PC-3 (cell line): Measurements from ENCODE around the gene ADAMTS9. TPM values are rescaled to one million over a fixed set of nuclear protein-coding genes. Genes with fewer than 3 reads are reported as not detected.

Experiments
- ATAC-seq: fragments of 200-7000 bp; cut with Tn5 transposase; 2 replicates; pipeline ENCODE4 v1.9.1; 2020; ENCODE audit warnings: mild to moderate bottlenecking, moderate library complexity
- BruUV-seq: library from RNA; stranded (reverse); fragments of 400-500 nt; replicated peaks from 2 replicates; lab custom pipeline; 2021; lab: Mats Ljungman, UMichigan
- CTCF ChIA-PET: fragments of 300-600 bp; sonication (Branson Sonifier 250); formaldehyde crosslinking; loops from one replicate; lab custom pipeline; 2022; ENCODE audit warnings: antibody characterized with exemption; lab: Charles Lee
- POLR2A ChIA-PET: fragments of 300-600 bp; sonication (Branson Sonifier 250); formaldehyde crosslinking; loops from one replicate; lab custom pipeline; 2022; ENCODE audit warnings: antibody characterized with exemption; ENCODE audit not compliant: unreplicated experiment; lab: Charles Lee
- DNase-seq: peaks from one replicate; pipeline ENCODE4 v3.0.0-alpha.2; 2015
- H2AFZ ChIP-seq: fragments of 300-600 bp; sonication (generic); 2 replicates; pipeline ENCODE4 v1.6.0; 2016; ENCODE audit warnings: antibody characterized with exemption, low read length
- H3F3A ChIP-seq: fragments of 300-600 bp; sonication (generic); one replicate; pipeline ENCODE4 v1.6.0; 2017; ENCODE audit warnings: antibody characterized with exemption, low read length, control low read depth, mild to moderate bottlenecking; ENCODE audit not compliant: unreplicated experiment
- H3K27ac ChIP-seq: fragments of 300-600 bp; sonication (generic); 2 replicates; pipeline ENCODE4 v1.5.1; 2016; ENCODE audit warnings: mild to moderate bottlenecking, low read length
- H3K27me3 ChIP-seq: fragments of 300-600 bp; sonication (generic); 2 replicates; pipeline ENCODE4 v1.6.1; 2016; ENCODE audit warnings: low read length, mixed read lengths
- H3K36me3 ChIP-seq: fragments of 300-600 bp; sonication (generic); 2 replicates; pipeline ENCODE4 v1.6.1; 2016; ENCODE audit warnings: low read depth, mixed run types, low read length, mixed read lengths
- H3K4me1 ChIP-seq: fragments of 300-600 bp; sonication (generic); 2 replicates; pipeline ENCODE4 v1.5.1; 2016; ENCODE audit warnings: low read length; ENCODE audit not compliant: insufficient read depth
- H3K4me2 ChIP-seq: fragments of 300-600 bp; sonication (generic); 2 replicates; pipeline ENCODE4 v1.6.0; 2016; ENCODE audit warnings: low read length
- H3K4me3 ChIP-seq: fragments of 300-600 bp; sonication (generic); 2 replicates; pipeline ENCODE4 v1.5.1; 2016; ENCODE audit warnings: mild to moderate bottlenecking, low read length, mixed read lengths
- H3K79me2 ChIP-seq: fragments of 300-600 bp; sonication (generic); 2 replicates; pipeline ENCODE4 v1.6.1; 2017; ENCODE audit warnings: low read length, mixed read lengths
- H3K9ac ChIP-seq: fragments of 300-600 bp; sonication (generic); 2 replicates; pipeline ENCODE4 v1.6.0; 2016; ENCODE audit warnings: mild to moderate bottlenecking, low read length
- H3K9me2 ChIP-seq: fragments of 300-600 bp; sonication (generic); replicated peaks from 2 replicates; pipeline ENCODE4 v1.6.1; 2016; ENCODE audit warnings: mixed run types, low read length, mixed read lengths
- H3K9me3 ChIP-seq: fragments of 300-600 bp; sonication (generic); 2 replicates; pipeline ENCODE4 v1.6.1; 2016; ENCODE audit warnings: low read length, mixed read lengths
- H4K20me1 ChIP-seq: fragments of 300-600 bp; sonication (generic); 2 replicates; pipeline ENCODE4 v1.6.1; 2016; ENCODE audit warnings: low read length, mixed read lengths
- EZH2 ChIP-seq: fragments of 300-600 bp; sonication (generic); IDR thresholded peaks from one replicate; pipeline ENCODE4 v1.6.1; 2017; ENCODE audit warnings: antibody characterized with exemption, mild to moderate bottlenecking, low read length; ENCODE audit not compliant: unreplicated experiment
- EZH2phosphoT487 ChIP-seq: fragments of 300-600 bp; sonication (generic); IDR thresholded peaks from 2 replicates; pipeline ENCODE4 v1.6.1; 2018; ENCODE audit warnings: mild to moderate bottlenecking, antibody characterized with exemption, low read length, borderline replicate concordance
- intact Hi-C: fragments of 100-400 bp; cut with micrococcal nuclease; formaldehyde crosslinking; loops from 2 replicates; pipeline ENCODE4 v1.9.0; 2023
- total RNA-seq: library from RNA; depleted of rRNA; stranded (reverse); fragments of >200 nt; gene quantifications from 2 replicates; pipeline ENCODE4 v1.2.3, GENCODE V29; 2014
- TF ChIP-seq, protein P1 (sequence below): fragments of 300-600 bp; sonication (generic); conservative IDR thresholded peaks from 2 replicates; pipeline ENCODE4 v1.5.1; 2017; ENCODE audit warnings: antibody characterized with exemption, low read depth, mild to moderate bottlenecking, low read length

ADAMTS9 gene
- total RNA-seq, 1 experiment from 2014 or later: 0.55 TPM

DNA sequence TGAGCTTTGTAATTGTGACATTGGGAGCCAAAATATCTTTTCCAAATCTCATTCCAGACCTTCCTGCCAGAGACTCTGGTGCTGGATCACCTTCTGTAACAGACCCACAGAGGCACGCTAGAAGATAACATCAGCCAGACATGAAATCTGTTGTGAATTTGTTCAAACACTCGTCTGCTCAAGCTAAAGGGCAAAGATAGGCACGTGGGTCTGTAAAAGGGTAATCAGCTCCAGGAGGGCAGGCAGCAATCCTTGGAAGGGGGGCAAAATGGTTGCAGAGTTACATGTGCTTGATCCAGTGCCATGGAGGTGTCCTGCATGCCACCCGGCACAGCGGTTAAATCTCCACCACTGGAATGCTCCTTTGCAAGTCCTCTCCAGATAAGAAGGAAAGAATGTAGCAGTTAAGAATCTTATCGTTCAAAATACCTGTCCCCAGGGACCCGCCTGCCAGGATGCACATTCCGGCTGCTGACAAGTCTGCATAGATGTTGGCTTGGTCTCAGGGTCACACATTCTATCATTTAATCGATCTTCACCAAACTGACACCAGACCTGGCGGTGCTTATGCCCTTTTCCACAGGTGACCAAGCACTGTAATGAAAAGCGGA lies 74.8 kb downstream of the ADAMTS9 start:
- Histone ChIP-seq H3K79me2 (no peaks in the 10 kb centered on the region), H3K27ac (no peak overlapping the region), H3K4me2 (no peak overlapping the region), H3K4me1 (no peaks in the 10 kb centered on the region), H3K9me2 (no peaks in the 10 kb centered on the region), H3K36me3 (no peaks in the 10 kb centered on the region), H2AFZ (no peak overlapping the region), H3K9ac (no peak overlapping the region), H3K4me3 (no peak overlapping the region), H4K20me1 (no peaks in the 10 kb centered on the region), H3K27me3 (no peaks in the 10 kb centered on the region), H3K9me3 (no peaks in the 10 kb centered on the region), H3F3A (no peaks in the 10 kb centered on the region)
- intact Hi-C loops: no loop called here
- ATAC-seq (no peak), DNase-seq (no peak)
- POLR2A ChIA-PET: no interaction called here
- BruUV-seq: no TSS peak
- TF ChIP-seq EZH2phosphoT487 (no peak), EZH2 (no peak)
- TF ChIP-seq, protein P1, sequence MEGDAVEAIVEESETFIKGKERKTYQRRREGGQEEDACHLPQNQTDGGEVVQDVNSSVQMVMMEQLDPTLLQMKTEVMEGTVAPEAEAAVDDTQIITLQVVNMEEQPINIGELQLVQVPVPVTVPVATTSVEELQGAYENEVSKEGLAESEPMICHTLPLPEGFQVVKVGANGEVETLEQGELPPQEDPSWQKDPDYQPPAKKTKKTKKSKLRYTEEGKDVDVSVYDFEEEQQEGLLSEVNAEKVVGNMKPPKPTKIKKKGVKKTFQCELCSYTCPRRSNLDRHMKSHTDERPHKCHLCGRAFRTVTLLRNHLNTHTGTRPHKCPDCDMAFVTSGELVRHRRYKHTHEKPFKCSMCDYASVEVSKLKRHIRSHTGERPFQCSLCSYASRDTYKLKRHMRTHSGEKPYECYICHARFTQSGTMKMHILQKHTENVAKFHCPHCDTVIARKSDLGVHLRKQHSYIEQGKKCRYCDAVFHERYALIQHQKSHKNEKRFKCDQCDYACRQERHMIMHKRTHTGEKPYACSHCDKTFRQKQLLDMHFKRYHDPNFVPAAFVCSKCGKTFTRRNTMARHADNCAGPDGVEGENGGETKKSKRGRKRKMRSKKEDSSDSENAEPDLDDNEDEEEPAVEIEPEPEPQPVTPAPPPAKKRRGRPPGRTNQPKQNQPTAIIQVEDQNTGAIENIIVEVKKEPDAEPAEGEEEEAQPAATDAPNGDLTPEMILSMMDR: no peak
- CTCF ChIA-PET: no interaction called here

DNA sequence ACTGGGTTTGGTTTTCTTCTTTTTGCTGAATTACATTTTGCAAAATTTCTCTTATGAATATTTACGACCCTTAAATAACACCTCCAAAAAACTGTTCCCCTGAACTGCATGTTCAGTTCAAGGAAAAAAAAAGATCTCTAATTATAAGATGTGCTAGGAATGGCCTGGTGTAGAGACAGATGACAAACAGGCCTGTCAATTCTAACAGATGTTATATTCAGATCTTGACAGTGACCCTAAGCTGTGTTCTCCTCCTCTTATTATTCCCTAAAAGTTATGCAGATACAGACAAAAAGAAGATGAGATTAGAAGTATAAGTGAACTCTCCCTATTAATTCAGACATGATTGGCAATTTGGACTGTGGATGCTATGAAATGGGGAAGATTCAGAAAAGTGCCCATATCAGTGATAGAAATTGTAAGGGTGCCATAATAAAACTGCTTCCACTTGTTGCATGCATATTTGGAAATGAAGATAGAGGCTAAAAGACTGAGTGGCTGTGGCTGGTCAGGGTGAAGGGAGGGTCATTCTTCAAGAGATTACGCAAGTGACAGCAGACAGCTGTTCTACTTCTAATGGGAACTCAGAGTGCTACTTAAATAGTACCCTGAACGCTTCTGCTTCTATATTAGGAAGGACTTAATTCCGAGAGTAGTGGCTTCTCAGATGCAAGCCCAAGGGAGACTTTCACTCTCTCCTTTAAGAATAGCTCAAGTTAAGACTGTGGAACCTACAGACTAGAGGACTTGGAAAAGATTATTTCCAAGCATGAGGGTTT lies 75.5 kb downstream of the ADAMTS9 start:
- no TSS peak for BruUV-seq
- Histone ChIP-seq H4K20me1 (no peaks in the 10 kb centered on the region), H3K4me1 (no peaks in the 10 kb centered on the region), H3K27me3 (no peaks in the 10 kb centered on the region), H3K36me3 (no peaks in the 10 kb centered on the region), H3K9ac (no peak overlapping the region), H3K27ac (no peak overlapping the region), H3K9me2 (no peaks in the 10 kb centered on the region), H3K4me3 (no peak overlapping the region), H3F3A (no peaks in the 10 kb centered on the region), H3K4me2 (no peak overlapping the region), H3K9me3 (no peaks in the 10 kb centered on the region), H2AFZ (no peak overlapping the region), H3K79me2 (no peaks in the 10 kb centered on the region)
- DNase-seq (no peak), ATAC-seq (no peak)
- POLR2A ChIA-PET: no interaction called here
- TF ChIP-seq EZH2phosphoT487: no peak
- TF ChIP-seq, protein P1: no peak
- no peak for TF ChIP-seq EZH2
- intact Hi-C loops: no loop called here
- CTCF ChIA-PET: no interaction called here

DNA sequence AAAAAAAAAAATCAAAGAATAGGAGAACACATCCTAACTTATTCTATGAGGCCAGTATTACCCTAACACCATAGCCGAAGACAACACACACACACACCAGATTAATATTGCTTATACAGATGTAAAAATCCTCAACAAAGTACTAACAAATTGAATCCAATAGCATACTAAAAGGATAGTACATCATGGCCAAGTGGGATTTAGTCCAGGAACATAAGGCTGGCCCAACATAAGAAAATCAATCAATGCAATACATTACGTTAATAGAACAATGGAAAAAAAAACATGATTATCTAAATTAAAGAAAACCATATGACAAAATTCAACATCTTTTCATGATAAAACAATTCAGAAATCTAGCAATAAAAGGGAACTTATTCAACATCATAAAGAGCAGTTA lies 79.1 kb downstream of the ADAMTS9 start:
- no peak overlapping the region for H3K4me2 ChIP-seq
- ATAC-seq: no peak
- no peak for TF ChIP-seq EZH2
- TF ChIP-seq, protein P1: no peak
- no peak for TF ChIP-seq EZH2phosphoT487
- H3K27me3 ChIP-seq: no peaks in the 10 kb centered on the region
- intact Hi-C loops: no loop called here
- no peaks in the 10 kb centered on the region for H3K9me2 ChIP-seq
- H3F3A ChIP-seq: no peaks in the 10 kb centered on the region
- H3K79me2 ChIP-seq: no peaks in the 10 kb centered on the region
- BruUV-seq: no TSS peak
- H3K4me3 ChIP-seq: no peak overlapping the region
- no peaks in the 10 kb centered on the region for H3K9me3 ChIP-seq
- no peak overlapping the region for H3K27ac ChIP-seq
- H3K4me1 ChIP-seq: no peaks in the 10 kb centered on the region
- no peaks in the 10 kb centered on the region for H3K36me3 ChIP-seq
- H2AFZ ChIP-seq: no peak overlapping the region
- DNase-seq: no peak
- ChIA-PET CTCF (no interaction called here), POLR2A (no interaction called here)
- no peak overlapping the region for H3K9ac ChIP-seq
- no peaks in the 10 kb centered on the region for H4K20me1 ChIP-seq
